ENCODE data around the gene ANKS1A.

The ANKS1A gene

GRCh38 chr6:35061651-35062410 lies 172.8 kb downstream of the ANKS1A start:
- POLR2A ChIA-PET = no interaction called here
- CTCF ChIA-PET = interaction anchor here (0.6 kb wide), 1 partner anchor 16 kb away, joined by 3 read pairs; no protein-coding TSS in a partner anchor

GRCh38 chr6:35062676-35063574 lies 173.9 kb downstream of the ANKS1A start:
- POLR2A ChIA-PET = no interaction called here
- TF ChIP-seq ZSCAN23 (tag by site-specific recombination; IDR thresholded peaks at IDR 0.05) = no peak
- TF ChIP-seq ZNF654 (tag by site-specific recombination; IDR thresholded peaks at IDR 0.05; ENCODE audit: low read depth) = no peak
- TF ChIP-seq ZNF510 (tag by site-specific recombination; IDR thresholded peaks at IDR 0.05; ENCODE audit: insufficient replicate concordance) = no peak
- H3K4me3 ChIP-seq (ENCODE audit: low read depth, low read length) = no peak overlapping the region
- CTCF ChIA-PET = interaction anchor here (0.9 kb wide), 1 partner anchor 37 kb away, joined by 3 read pairs; no protein-coding TSS in a partner anchor
- no peaks in the 10 kb centered on the region for H3K4me1 ChIP-seq (ENCODE audit: control insufficient read depth, insufficient read depth, low read length)
- no peak overlapping the region for H3K27ac ChIP-seq (ENCODE audit: extremely low read depth, low read depth, low read length)
- peaks cover 0 to 54% of the 10 kb centered on the region in 2 experiments; a peak in 1 of 3 replicates for H3K36me3 ChIP-seq (ENCODE audit: control insufficient read depth in 2 of 2, insufficient read depth in 1 of 2, low read length in 2 of 2)
- no peaks in the 10 kb centered on the region for H3K9me3 ChIP-seq (ENCODE audit: control insufficient read depth, insufficient read depth, low read depth, low read length)

More at GRCh38 chr6:35061651-35062410, 172.8 kb downstream of the ANKS1A start:
- Histone ChIP-seq H3K36me3 (ENCODE audit: control insufficient read depth in 2 of 2, insufficient read depth in 1 of 2, low read length in 2 of 2) (peaks cover 0 to 58% of the 10 kb centered on the region in 2 experiments; a peak in 1 of 3 replicates), H3K9me3 (ENCODE audit: control insufficient read depth, insufficient read depth, low read depth, low read length) (no peaks in the 10 kb centered on the region), H3K4me1 (ENCODE audit: control insufficient read depth, insufficient read depth, low read length) (no peaks in the 10 kb centered on the region), H3K4me3 (ENCODE audit: low read depth, low read length) (no peak overlapping the region), H3K27ac (ENCODE audit: extremely low read depth, low read depth, low read length) (no peak overlapping the region)
- TF ChIP-seq ZNF416 (tag by site-specific recombination; IDR thresholded peaks at IDR 0.05) (no peak), ZBTB26 (tag by site-specific recombination; optimal IDR thresholded peaks at IDR 0.05) (no peak), GFI1B (tag by site-specific recombination; IDR thresholded peaks at IDR 0.05) (no peak), ZNF558 (tag by site-specific recombination; IDR thresholded peaks at IDR 0.05) (no peak), OSR2 (tag by site-specific recombination; IDR thresholded peaks at IDR 0.05) (no peak), ZNF548 (tag by site-specific recombination; IDR thresholded peaks at IDR 0.05) (no peak), ZBTB48 (tag by site-specific recombination; IDR thresholded peaks at IDR 0.05) (no peak), HIC1 (tag by site-specific recombination; IDR thresholded peaks at IDR 0.05) (no peak), ZNF248 (tag by site-specific recombination; IDR thresholded peaks at IDR 0.05) (no peak), KLF8 (tag by site-specific recombination; IDR thresholded peaks at IDR 0.05) (no peak), ZNF23 (tag by site-specific recombination; IDR thresholded peaks at IDR 0.05; ENCODE audit: borderline replicate concordance) (no peak), CTCF (tag by site-specific recombination; IDR thresholded peaks at IDR 0.05) (no peak), ZBTB7A (tag by site-specific recombination; IDR thresholded peaks at IDR 0.05; ENCODE audit: low read depth) (no peak), ZNF664 (tag by site-specific recombination; IDR thresholded peaks at IDR 0.05) (no peak), KLF16 (tag by site-specific recombination; IDR thresholded peaks at IDR 0.05) (no peak), ZNF658 (tag by site-specific recombination; IDR thresholded peaks at IDR 0.05) (no peak), ZNF324 (tag by site-specific recombination; IDR thresholded peaks at IDR 0.05) (no peak), KLF7 (tag by site-specific recombination; IDR thresholded peaks at IDR 0.05; ENCODE audit: borderline replicate concordance) (no peak), ZNF544 (tag by site-specific recombination; IDR thresholded peaks at IDR 0.05) (no peak)

Measured in HEK293 (cell line).